Stimulated activated CD8-positive, alpha-beta memory T cell treated with anti-CD3 and anti-CD28 coated beads, Interleukin-15, amount 100 ng/mL, for 4 hours (primary cell): ENCODE results near the gene ASTN2.

Source experiments
- DNase-seq, 2 donors: peaks; one replicate each; pipeline ENCODE4 v3.0.0-alpha.2; 2020; ENCODE audit warnings: low read depth in 2 of 2

Gene ASTN2

GRCh38 chr9:117368684-117369230 is 46.1 kb downstream of the ASTN2 start:
- no peak for DNase-seq

GRCh38 chr9:117365438-117365837 is 49.4 kb downstream of the ASTN2 start:
- no peak for DNase-seq

GRCh38 chr9:117363006-117363405 is 51.9 kb downstream of the ASTN2 start:
- no peak for DNase-seq

GRCh38 chr9:117359910-117360309 is 54.9 kb downstream of the ASTN2 start:
- DNase-seq = no peak

- DNase-seq = no peak
Measured at GRCh38 chr9:117355542-117355941, 59.3 kb downstream of the ASTN2 start.

- no peak for DNase-seq
Measured at GRCh38 chr9:117354997-117355396, 59.9 kb downstream of the ASTN2 start.

GRCh38 chr9:117354244-117354847 is 60.5 kb downstream of the ASTN2 start:
- DNase-seq = no peak

- no peak for DNase-seq
Measured at GRCh38 chr9:117344892-117345660, 69.8 kb downstream of the ASTN2 start.

GRCh38 chr9:117343427-117343826 is 71.4 kb downstream of the ASTN2 start:
- DNase-seq = no peak

GRCh38 chr9:117341151-117341550 is 73.7 kb downstream of the ASTN2 start:
- DNase-seq = no peak

- no peak for DNase-seq
Measured at GRCh38 chr9:117340422-117340821, 74.4 kb downstream of the ASTN2 start.

- no peak for DNase-seq
Measured at GRCh38 chr9:117335837-117336433, 78.9 kb downstream of the ASTN2 start.

GRCh38 chr9:117334101-117334500 is 80.8 kb downstream of the ASTN2 start:
- no peak for DNase-seq

- DNase-seq = no peak
Measured at GRCh38 chr9:117325831-117326230, 89.0 kb downstream of the ASTN2 start.

- DNase-seq = no peak
Measured at GRCh38 chr9:117325110-117325731, 89.6 kb downstream of the ASTN2 start.

GRCh38 chr9:117323390-117323789 is 91.5 kb downstream of the ASTN2 start:
- no peak for DNase-seq

- no peak for DNase-seq
Measured at GRCh38 chr9:117317192-117317591, 97.7 kb downstream of the ASTN2 start.

GRCh38 chr9:117315236-117315635 is 99.6 kb downstream of the ASTN2 start:
- no peak for DNase-seq

GRCh38 chr9:117313989-117314388 is 100.9 kb downstream of the ASTN2 start:
- DNase-seq = no peak

GRCh38 chr9:117307701-117308100 is 107.2 kb downstream of the ASTN2 start:
- no peak for DNase-seq

GRCh38 chr9:117306032-117306431 is 108.8 kb downstream of the ASTN2 start:
- DNase-seq = no peak

- no peak for DNase-seq
Measured at GRCh38 chr9:117305454-117305853, 109.4 kb downstream of the ASTN2 start.
